ENCODE results near the gene CDC25B.

DNA sequence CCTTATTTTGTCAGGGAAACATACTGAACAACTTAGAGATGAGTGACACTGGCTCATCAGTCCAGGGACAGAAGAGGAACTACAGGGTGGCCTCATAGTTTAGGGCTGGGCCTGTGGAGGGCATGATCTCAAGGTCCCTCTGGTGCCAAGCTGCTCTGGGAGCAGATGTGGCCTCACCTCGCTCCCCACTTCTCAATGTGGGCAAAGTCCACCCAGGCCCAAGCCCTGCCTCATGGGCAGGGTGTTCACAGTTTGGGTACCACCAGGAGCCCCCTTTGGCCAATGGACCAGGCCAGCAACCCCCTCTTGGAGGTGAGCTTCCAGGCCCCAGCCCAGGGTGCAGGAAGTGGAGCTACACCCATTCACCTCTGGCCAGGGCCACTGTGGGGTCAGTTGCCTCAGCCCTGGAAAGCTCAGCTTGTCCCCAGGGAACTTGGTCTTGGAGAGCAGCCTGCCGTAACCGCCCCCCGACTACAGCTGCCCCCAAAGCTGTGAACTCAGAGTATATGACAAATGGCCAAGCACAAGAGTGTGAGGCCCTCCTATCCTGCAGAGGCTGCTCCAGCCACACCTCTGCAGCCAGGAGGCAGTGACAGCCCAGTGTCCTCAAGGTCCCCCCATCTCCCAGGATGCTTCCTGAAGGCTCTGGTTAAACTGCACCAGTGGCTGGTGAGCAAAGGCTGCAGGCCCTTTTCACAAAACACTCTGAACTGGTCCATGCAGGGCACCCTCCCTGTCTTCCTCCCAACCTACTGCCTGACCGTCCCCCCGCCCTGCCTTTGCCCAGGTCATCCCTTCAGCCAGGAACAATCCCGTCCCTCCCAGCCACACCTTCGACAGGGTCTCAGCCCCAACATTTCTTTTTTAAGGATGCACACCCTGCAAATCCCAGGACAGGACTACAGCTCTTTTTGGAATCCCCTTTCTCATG, 32.2 kb upstream of the CDC25B start:
- TF ChIP-seq, protein P1, sequence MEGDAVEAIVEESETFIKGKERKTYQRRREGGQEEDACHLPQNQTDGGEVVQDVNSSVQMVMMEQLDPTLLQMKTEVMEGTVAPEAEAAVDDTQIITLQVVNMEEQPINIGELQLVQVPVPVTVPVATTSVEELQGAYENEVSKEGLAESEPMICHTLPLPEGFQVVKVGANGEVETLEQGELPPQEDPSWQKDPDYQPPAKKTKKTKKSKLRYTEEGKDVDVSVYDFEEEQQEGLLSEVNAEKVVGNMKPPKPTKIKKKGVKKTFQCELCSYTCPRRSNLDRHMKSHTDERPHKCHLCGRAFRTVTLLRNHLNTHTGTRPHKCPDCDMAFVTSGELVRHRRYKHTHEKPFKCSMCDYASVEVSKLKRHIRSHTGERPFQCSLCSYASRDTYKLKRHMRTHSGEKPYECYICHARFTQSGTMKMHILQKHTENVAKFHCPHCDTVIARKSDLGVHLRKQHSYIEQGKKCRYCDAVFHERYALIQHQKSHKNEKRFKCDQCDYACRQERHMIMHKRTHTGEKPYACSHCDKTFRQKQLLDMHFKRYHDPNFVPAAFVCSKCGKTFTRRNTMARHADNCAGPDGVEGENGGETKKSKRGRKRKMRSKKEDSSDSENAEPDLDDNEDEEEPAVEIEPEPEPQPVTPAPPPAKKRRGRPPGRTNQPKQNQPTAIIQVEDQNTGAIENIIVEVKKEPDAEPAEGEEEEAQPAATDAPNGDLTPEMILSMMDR (optimal IDR thresholded peaks at IDR 0.05 in 1 of 3, IDR thresholded peaks at IDR 0.05 in 1 of 3, conservative IDR thresholded peaks at IDR 0.05 in 1 of 3; ENCODE audit: extremely low read depth in 1 of 3, insufficient read depth in 2 of 3, low read length in 3 of 3), result no peak
- TF ChIP-seq EZH2 (IDR thresholded peaks at IDR 0.05; ENCODE audit: low read length), result no peak

All from keratinocyte (primary cell).